Mucosa of rectum (tissue), 2 donors: ENCODE data around the gene MTHFD1L.
A peak's percentile ranks its signal among the peaks of the same experiment; 100 is the strongest.

Experiments used
- H3K27ac ChIP-seq, 2 donors: one replicate each; pipeline ENCODE4 v1.7.0; 2013; ENCODE audit warnings: inconsistent platforms in 2 of 2, low read depth in 2 of 2, low read length in 2 of 2
- H3K27me3 ChIP-seq, 2 donors: one replicate each; pipeline ENCODE4 v1.7.0; 2013; ENCODE audit warnings: low read length in 2 of 2; ENCODE audit not compliant: control insufficient read depth in 2 of 2, insufficient read depth in 2 of 2
- H3K36me3 ChIP-seq, 2 donors: one replicate each; pipeline ENCODE4 v1.7.0; 2013; ENCODE audit warnings: low read length in 2 of 2; ENCODE audit not compliant: control insufficient read depth in 2 of 2, insufficient read depth in 2 of 2
- H3K4me1 ChIP-seq, 2 donors: one replicate each; pipeline ENCODE4 v1.7.0; 2013; ENCODE audit warnings: low read length in 2 of 2, mild to moderate bottlenecking in 1 of 2; ENCODE audit not compliant: control insufficient read depth in 2 of 2, insufficient read depth in 2 of 2
- H3K4me3 ChIP-seq, 2 donors: one replicate each; pipeline ENCODE4 v1.7.0; 2013; ENCODE audit warnings: low read length in 2 of 2
- H3K9ac ChIP-seq, 2 donors: one replicate each; pipeline ENCODE4 v1.7.0; 2013; ENCODE audit warnings: low read length in 2 of 2, low read depth in 1 of 2, mild to moderate bottlenecking in 1 of 2
- H3K9me3 ChIP-seq, 2 donors: one replicate each; pipeline ENCODE4 v1.7.0; 2013; ENCODE audit warnings: low read length in 2 of 2; ENCODE audit not compliant: control insufficient read depth in 2 of 2
- donor health status: healthy.
- donor health status: Normal muscosa, but diverticular disease.

The MTHFD1L gene

DNA sequence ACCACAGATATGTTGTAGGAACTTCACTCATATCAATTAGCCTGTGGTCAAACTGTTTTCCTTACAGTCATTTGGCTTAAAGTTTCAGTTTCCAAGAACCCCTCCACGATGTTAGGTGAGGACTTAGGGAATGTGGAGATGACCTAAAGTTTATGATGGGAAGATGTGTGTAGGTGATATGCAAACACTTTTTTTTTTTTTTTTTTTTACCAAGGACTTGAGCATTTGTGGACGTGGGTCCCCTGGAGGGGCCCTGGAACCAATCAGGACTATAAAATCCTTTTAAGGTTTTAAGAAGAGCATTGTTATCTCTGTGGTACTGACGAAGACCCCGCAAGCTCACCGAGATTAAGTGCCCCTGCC, 478 bp upstream of the MTHFD1L start:
- Histone ChIP-seq H3K27ac (peak overlapping the region; percentile 8 to 69), H3K9ac (peak overlapping the region; percentile 54 to 58), H3K9me3 (no peaks in the 10 kb centered on the region), H3K27me3 (no peaks in the 10 kb centered on the region), H3K4me3 (peak overlapping the region; percentile 49 to 75), H3K4me1 (peaks cover 0 to 3% of the 10 kb centered on the region in 2 donors), H3K36me3 (no peaks in the 10 kb centered on the region)

DNA sequence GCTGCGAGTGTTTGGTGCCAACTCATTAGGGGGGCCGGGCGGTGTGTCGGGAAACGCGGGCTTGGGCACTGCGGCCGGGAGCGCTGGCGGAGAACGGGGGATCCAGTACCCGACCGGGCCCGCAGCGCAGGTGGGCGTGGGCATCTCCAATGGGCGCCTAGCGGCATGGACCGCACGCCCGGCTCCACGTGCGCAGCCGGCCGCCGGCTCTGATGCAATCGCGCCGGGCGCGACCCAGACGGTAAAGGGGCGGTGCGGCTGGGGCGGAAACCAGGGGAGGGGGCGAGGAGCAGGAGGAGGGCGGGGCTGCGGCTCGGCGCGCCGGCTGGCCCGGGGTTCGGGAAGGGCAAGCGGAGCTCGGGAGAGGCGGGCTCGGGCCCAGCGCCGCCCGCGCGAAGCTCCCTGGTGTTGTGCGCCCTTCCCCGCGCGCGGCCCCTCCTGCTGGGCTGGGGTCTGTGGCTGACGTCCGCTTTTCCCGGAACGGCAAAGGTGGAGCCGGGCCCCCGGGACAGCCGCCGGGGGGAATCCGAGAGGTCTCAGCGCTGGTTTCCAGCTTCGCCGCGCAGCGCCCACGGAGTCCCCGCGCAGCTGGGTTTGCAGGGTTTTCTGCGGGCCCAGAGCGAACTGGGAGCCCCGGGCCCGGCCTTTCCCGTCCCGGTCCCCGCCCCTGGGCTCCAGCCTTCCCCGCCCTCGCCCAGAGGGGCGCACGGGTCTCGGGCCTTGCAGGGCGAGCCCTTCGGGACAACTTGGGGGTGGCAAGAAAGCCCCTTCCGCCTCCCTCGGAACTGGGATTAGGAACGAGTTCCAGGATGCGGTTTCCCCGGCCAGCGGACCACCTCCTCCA, 867 bp downstream of the MTHFD1L start:
- Histone ChIP-seq H3K9me3 (no peaks in the 10 kb centered on the region), H3K36me3 (no peaks in the 10 kb centered on the region), H3K9ac (peak overlapping the region; percentile 32 to 58), H3K4me3 (peak overlapping the region; percentile 49 to 75), H3K27ac (peak overlapping the region; percentile 53 to 69), H3K4me1 (peaks cover 0 to 3% of the 10 kb centered on the region in 2 donors), H3K27me3 (no peaks in the 10 kb centered on the region)

DNA sequence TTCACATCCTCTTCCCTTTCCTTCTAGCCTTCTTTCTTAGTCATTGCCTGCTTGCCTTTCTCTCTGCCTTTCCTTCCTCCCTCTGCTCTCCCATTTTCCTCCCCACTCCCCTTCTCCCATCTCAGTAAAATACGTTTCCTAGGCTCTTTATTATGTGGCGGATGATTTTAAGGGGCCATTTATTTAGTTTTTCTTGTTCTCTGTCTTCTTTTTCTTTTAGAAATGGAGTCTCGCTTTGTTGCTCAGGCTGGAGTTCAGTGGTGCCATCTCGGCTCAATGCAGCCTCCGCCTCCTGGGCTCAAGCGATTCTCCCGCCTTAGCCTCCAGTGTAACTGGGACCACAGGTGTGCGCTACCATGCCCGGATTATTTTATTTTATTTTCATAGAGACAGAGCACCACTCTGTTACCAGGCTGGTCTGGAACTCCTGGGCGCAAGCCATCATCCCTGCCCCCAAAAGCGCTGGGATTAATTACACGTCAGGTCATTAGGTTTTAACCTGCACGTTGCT, 1.5 kb downstream of the MTHFD1L start:
- H3K9me3 ChIP-seq: no peaks in the 10 kb centered on the region
- no peaks in the 10 kb centered on the region for H3K36me3 ChIP-seq
- peak overlapping the region; percentile 49 to 75 for H3K4me3 ChIP-seq
- H3K4me1 ChIP-seq: peaks cover 0 to 3% of the 10 kb centered on the region in 2 donors
- peak overlapping the region; percentile 53 to 69 for H3K27ac ChIP-seq
- H3K27me3 ChIP-seq: no peaks in the 10 kb centered on the region
- peak overlapping the region; percentile 32 to 58 for H3K9ac ChIP-seq

DNA sequence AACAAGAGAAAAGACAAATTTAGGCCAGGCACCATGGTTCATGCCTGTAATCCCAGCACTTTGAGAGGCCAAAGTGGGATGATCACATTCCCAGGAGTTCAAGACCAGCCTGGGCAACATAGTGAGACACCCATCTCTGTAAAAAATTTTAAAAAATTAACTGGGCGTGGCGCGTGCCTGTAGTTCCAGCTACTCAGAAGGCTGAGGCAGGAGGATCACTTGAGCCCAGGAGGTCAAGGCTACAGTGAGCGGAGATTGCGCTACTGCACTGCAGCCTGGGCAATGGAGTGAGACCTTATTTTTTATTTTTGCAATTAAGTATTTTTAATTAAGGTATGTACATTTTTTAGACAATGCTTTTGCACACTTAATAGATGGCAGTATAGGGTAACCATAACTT, 3.3 kb downstream of the MTHFD1L start:
- Histone ChIP-seq H3K9ac (no peak overlapping the region), H3K27me3 (no peaks in the 10 kb centered on the region), H3K27ac (no peak overlapping the region), H3K36me3 (no peaks in the 10 kb centered on the region), H3K4me1 (peaks cover 0 to 3% of the 10 kb centered on the region in 2 donors), H3K9me3 (no peaks in the 10 kb centered on the region), H3K4me3 (no peak overlapping the region)

DNA sequence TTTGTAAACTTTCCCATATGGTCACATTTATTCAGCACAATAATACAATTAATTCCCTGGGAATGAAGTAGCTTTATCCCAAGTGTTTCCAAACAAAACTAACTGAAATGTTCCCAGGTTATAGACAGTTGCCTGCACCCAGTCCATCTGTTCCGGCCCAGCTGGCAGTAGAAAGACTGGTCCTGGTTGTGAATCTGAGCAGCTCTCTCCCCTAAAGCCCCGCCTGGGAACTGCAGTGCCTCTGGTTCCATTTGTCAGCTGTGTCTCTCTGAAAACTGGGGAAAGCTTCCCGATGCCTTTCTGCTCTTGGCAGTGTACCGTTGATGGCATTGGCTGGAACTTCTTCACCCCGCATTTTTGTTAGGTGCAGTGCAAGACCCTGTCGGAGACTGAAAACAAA, 8.7 kb downstream of the MTHFD1L start:
- H3K9me3 ChIP-seq: no peaks in the 10 kb centered on the region
- H3K36me3 ChIP-seq: no peaks in the 10 kb centered on the region
- no peak overlapping the region for H3K27ac ChIP-seq
- H3K4me1 ChIP-seq: peaks cover 2 to 3% of the 10 kb centered on the region in 2 donors
- H3K4me3 ChIP-seq: no peak overlapping the region
- no peaks in the 10 kb centered on the region for H3K27me3 ChIP-seq
- no peak overlapping the region for H3K9ac ChIP-seq

DNA sequence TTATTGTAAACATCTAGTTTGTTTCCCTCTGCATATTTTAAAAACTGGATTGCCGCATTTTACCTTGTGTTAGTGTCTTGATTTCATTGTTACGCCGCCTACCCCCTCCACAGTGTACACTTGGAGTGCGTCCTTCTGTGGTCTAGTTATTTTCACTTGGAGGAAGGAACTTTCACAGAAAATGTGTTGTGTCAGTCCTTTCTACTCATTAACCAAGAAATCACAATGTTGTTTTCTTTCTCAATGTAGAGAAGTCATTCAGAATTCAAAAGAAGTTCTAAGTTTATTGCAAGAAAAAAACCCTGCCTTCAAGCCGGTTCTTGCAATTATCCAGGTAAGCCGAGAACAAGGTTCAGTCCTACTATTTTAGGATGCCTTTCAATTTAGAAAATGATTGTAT, 10.3 kb downstream of the MTHFD1L start:
- Histone ChIP-seq H3K36me3 (no peaks in the 10 kb centered on the region), H3K4me1 (peaks cover 2 to 3% of the 10 kb centered on the region in 2 donors), H3K27me3 (no peaks in the 10 kb centered on the region), H3K9me3 (no peaks in the 10 kb centered on the region), H3K27ac (no peak overlapping the region), H3K9ac (no peak overlapping the region), H3K4me3 (no peak overlapping the region)

DNA sequence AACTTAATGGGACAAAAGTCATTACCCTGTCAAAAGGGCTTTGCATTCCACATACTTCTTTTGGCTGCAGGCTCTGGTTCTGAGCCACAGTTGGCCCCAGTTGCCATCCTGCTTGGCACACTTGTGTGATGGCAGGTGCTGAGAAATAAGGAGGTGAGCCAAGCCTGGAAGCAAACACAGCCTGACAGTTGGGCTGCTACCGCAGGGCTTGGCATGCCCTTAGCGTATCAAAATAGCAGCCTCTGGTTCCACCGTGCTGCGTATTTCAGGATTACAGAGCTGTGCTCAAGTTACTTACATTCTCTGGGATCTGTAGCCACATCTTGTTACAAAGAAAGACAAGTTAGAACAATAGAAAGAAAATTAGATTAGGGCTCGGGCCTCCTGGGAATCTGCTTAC, 11.1 kb downstream of the MTHFD1L start:
- no peak overlapping the region for H3K27ac ChIP-seq
- no peak overlapping the region for H3K4me3 ChIP-seq
- H3K9ac ChIP-seq: no peak overlapping the region
- no peaks in the 10 kb centered on the region for H3K9me3 ChIP-seq
- peaks cover 2 to 3% of the 10 kb centered on the region in 2 donors for H3K4me1 ChIP-seq
- no peaks in the 10 kb centered on the region for H3K27me3 ChIP-seq
- H3K36me3 ChIP-seq: no peaks in the 10 kb centered on the region

DNA sequence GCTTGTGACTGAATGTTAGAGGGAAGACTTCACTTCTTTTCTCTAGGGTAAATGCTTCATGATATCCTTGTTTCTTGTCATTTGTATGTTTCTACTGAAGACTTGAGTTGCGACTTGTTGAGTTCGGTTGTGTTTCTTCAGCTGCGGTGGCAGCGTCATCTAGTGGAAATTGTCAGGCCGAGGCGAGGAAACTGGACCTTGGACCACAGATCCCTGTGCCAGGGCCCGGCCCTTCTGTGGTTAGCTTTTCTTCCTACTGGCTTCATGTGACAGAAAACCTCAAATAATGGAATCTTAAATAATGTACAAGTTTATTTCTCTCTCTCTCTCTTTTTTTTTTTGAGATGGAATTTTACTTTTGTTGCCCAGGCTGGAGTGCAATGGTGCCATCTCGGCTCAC, 12.4 kb downstream of the MTHFD1L start:
- H3K4me1 ChIP-seq: peaks cover 2 to 3% of the 10 kb centered on the region in 2 donors
- H3K4me3 ChIP-seq: no peak overlapping the region
- H3K27ac ChIP-seq: no peak overlapping the region
- peak overlapping the region in 1 of 2 donors; percentile 16 for H3K9ac ChIP-seq
- H3K9me3 ChIP-seq: no peaks in the 10 kb centered on the region
- H3K36me3 ChIP-seq: no peaks in the 10 kb centered on the region
- no peaks in the 10 kb centered on the region for H3K27me3 ChIP-seq

DNA sequence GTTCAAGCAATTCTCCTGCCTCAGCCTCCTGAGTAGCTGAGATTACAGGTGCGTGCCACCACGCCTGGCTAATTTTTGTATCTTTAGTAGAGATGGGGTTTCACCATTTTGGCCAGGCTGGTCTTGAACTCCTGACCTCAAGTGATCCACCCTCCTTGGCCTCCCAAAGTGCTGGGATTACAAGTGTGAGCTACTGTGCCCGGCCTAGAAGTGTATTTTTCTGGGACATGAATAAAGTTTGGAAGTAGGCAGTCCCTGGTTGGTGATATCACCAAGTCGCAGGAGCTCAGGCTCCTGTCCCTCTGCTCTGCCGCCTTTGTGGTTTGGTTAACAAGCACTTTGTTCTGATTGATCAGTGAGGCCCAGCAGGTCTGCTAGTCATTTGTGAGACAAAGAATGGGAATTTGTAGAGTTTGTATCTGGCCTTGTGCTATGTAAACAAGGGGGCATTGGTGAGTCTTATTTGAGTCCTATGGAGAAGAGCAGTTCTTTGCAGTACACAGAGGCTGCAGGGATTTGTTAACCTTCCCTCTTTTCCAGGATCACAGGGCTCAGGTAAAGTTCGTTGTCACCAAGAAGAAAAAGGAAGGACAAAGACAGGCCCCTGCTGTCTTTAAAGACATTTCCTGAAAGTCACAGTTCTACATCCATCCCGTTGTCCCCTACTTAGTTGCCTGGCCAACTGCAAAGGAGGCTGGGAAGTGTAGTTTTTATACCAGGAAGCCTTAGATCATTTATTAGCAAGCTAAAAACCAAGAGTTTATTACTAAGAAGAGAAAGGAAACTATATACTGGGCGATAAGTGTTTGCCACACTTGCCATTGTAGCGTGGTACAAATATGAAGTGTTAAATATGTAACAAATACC, 13.1 kb downstream of the MTHFD1L start:
- Histone ChIP-seq H3K4me1 (peaks cover 2 to 3% of the 10 kb centered on the region in 2 donors), H3K27me3 (no peaks in the 10 kb centered on the region), H3K36me3 (no peaks in the 10 kb centered on the region), H3K27ac (no peak overlapping the region), H3K4me3 (no peak overlapping the region), H3K9ac (no peak overlapping the region), H3K9me3 (no peaks in the 10 kb centered on the region)

DNA sequence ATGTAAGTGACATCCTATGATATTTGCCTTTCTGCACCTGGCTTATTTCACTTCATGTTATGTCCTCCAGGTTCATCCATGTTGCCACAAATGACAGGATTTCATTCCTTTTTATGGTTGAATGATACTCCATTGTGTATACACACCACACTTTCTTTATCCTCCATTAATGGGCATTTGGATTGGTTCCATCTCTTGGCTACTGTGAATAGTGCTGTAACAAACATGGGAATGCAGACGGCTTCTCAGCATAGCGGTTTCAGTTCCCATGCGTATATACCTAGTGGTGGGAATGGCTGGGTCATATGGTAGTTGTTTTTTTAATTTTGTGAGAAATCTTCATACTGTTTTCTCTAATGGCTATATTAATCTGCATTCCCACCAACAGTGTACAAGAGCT, 14.8 kb downstream of the MTHFD1L start:
- Histone ChIP-seq H3K27ac (no peak overlapping the region), H3K9me3 (no peaks in the 10 kb centered on the region), H3K27me3 (no peaks in the 10 kb centered on the region), H3K9ac (no peak overlapping the region), H3K36me3 (no peaks in the 10 kb centered on the region), H3K4me1 (peaks cover 2 to 3% of the 10 kb centered on the region in 2 donors), H3K4me3 (no peak overlapping the region)
